Mammary microvascular endothelial cell (primary cell): ENCODE measurements around the gene CCND1. TPM values are rescaled to one million over a fixed set of nuclear protein-coding genes. Genes with fewer than 3 reads are reported as not detected.

Experiments used
- total RNA-seq: library from RNA; depleted of rRNA; stranded (reverse); fragments of >200 nt; gene quantifications from 2 replicates; pipeline ENCODE4 v1.2.3, GENCODE V29; 2015

CCND1 gene
- total RNA-seq, result 558 and 576 TPM in 2 replicates

GRCh38 chr11:69640995-69641581, at the start of gene CCND1:
TSS of gene CCND1 (plus strand) at chr11:69641156. CDS start at chr11:69641314, 158 bp downstream.

GRCh38 chr11:69674886-69675714, 34.1 kb downstream of the CCND1 start, which contains the start of gene LTO1:
TSS of gene LTO1 (minus strand) at chr11:69675353. CDS start at chr11:69675239, 114 bp downstream.

Other genes starting within 250 kb of the CCND1 start
- not detected in 2 replicates for gene LINC01488, start 159.5 kb upstream of the CCND1 start, total RNA-seq
- gene LTO1, start 34.2 kb downstream of the CCND1 start, total RNA-seq, result 15.8 and 24.2 TPM in 2 replicates
- not detected in 2 replicates for gene FGF19, start 62.9 kb downstream of the CCND1 start, total RNA-seq
- not detected in 2 replicates for gene FGF4, start 134.2 kb downstream of the CCND1 start, total RNA-seq
- gene FGF3, start 178.3 kb downstream of the CCND1 start, total RNA-seq, result not detected in 2 replicates